Measurements from ENCODE around the gene ZNF775.

ZNF775 gene

DNA sequence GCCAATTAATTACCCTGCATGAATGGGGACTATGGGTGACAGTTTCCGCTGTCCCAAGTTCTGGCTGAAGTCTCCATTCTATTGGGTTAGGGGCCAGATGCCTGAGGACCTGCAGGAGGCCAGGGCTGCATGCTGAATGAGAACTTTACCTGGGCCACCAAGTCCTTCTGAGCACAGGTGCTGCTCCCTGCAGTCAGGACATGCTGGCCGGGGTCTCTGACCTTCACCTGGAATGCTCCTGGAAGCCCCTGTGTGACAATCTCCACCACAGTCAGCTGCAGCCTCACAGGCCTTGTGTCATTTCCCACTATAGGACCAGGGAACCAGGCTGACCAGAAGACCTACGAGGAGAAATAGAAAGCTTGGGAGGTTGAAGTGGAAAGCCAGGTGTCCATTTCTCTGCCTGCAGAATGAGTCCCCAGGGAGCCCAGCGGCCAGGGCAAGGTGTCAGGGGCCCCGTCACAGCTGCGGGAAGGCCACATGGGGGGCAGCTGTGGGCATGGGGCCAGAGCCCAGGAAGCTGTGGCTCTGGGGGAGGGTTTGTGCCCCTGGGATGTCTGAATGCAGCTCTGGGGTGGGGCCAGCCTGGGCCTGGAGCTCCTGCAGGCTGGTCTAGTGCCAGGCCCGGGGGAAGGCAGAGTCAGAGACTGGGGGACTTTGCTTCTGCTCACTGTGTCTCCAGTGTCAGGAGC, 65.7 kb downstream of the ZNF775 start:
- DNase-seq, result no peak

DNA sequence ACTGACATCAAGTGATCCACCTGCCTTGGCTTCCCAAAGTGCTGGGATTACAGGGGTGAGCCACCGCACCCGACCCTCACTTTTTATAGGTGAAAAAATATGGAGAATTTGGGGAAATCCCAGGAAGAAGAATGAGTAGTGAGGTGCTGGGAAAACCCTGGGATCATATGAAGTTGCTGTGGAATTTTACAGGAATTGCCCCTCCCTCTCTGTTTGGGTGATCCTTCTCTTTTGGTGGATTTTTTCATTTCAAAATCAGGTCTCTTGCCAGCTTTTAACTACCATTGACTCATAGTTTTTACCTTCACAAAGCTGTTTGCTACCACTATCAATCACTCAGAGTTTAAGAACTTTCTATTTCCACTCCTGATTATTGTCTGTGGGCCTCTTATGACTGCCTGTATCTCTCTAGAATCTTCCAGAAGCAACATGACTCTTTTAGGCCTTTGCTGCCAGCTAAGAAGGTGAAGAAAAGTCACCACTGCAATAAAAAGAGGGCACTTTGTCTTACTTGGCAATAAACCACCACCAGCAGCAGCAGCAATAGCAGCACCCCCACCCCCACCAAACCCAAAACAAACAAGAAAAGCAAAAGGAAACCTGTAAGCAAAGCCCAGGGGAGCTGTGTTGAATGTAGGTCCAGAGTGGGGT, 67.3 kb downstream of the ZNF775 start:
- no peak for DNase-seq
